ENCODE data around the gene ATP5PD.
A peak's percentile ranks its signal among the peaks of the same experiment; 100 is the strongest.
"Not testable (repeated sequence)": the region's sequence is repeated elsewhere in the genome, so short reads cannot be mapped to it uniquely, and the experiment has no call there.

The ATP5PD gene

GRCh38 chr17:75048249-75048878 is 1.6 kb upstream of the ATP5PD start:
- DNase-seq: no peak

GRCh38 chr17:75047398-75048098 is 779 bp upstream of the ATP5PD start:
- DNase-seq: peak; percentile 75

GRCh38 chr17:75045946-75046406 is 793 bp downstream of the ATP5PD start:
- DNase-seq: not testable (repeated sequence)

DNA sequence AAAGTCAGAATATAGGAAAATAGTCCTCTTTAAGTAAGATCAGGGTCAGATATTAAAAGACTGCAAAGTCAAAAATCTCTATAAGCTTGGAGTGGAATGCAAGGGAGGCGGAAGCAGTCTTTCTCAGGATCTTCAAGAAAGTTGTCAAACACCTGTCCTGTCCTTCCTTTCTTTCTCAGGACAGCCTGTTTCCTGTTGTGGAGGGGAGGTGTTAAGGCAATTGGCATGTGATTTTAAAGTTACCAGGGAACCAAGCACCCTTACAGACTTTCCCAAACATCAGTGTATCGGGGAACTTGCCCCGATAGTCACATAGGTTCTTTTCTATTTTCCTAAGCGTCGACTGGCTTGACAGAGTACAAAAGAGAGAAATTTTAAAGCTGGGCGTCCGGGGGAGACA is 2.1 kb downstream of the ATP5PD start:
- DNase-seq: no peak

DNA sequence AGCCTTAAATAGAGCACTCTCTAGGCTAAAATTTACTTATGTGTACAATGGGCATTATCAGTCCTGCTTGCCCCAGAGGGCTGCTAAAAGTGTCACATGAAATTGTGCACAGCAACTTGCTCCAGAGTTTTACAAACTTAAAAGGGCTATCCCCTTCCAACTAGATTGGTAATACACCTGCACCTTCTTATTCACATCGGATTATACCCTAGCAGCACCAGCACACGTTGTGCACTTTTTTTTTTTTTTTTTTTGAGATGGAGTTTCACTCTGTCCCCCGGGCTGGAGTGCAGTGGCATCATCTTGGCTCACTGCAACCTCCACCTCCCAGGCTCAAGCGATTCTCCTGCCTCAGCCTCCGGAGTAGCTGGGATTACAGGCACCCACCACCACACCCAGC is 3.0 kb downstream of the ATP5PD start:
- not testable (repeated sequence) for DNase-seq

DNA sequence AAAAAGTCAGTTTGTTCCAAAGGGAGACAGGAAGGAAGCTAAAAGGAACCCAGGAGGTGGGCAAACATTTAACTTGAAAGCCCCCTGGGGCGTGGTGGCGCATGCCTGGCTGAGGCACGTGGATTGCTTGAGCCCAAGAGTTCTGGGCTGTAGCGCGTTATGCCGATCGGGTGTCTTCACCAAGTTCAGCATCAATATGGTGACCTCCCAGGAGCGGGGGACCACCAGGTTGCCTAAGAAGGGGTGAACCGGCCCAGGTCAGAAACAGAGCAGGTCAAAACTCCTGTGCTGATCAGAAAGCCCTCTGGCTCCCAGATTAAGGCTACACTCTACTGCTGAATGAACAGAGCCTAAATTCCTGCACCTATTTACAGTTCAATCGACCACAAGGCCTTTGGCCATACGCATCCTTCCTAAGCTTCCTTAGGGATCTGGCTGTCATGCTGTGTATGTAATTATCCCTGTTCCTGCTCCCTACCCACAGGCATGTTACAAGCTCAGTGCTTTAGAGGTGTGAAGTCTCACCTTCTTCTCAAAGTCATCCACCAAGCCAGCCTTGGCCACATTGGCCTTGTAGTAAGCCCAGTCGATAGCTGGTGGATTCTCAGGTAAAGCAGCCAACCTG is 5.0 kb downstream of the ATP5PD start:
- no peak for DNase-seq

- no peak for DNase-seq
These were observed 7.5 kb downstream of the ATP5PD start for GRCh38 chr17:75039238-75039637.

- peak; percentile 91 for DNase-seq
These were observed 10.0 kb downstream of the ATP5PD start for GRCh38 chr17:75036643-75037268.

DNA sequence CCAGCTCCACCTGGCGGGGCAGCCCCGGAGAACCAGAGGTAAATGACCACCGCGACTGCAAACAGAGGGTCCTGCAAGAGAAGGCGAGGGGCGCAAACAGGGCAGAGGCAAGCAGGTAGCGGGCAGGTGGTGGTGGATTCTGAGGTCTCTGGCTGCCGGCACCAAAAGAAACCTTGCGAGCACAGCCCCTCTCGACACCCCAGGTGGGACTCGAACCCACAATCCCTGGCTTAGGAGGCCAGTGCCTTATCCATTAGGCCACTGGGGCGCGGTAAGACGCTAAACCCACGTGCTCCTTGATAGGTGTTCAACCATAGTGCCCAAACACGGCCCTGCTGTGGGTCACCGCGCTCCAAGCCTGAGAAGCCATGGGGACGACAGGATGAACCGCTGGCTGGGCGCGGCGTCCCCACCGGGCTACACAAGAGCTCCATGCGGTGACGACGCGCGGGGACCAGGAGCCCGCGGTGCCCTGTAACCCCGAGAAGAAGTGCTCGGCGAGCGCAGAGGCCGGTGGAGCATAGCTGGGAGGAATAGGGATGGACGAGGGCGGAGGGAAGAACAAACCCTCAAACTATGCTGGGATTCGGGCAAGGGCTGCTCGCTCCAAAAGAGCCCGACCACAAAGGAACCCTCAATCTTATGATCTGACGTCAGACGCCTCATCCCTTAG is 12.4 kb downstream of the ATP5PD start:
- peak; percentile 94 for DNase-seq

- DNase-seq: peak; percentile 93
These were observed 13.2 kb downstream of the ATP5PD start for GRCh38 chr17:75033346-75034235.

DNA sequence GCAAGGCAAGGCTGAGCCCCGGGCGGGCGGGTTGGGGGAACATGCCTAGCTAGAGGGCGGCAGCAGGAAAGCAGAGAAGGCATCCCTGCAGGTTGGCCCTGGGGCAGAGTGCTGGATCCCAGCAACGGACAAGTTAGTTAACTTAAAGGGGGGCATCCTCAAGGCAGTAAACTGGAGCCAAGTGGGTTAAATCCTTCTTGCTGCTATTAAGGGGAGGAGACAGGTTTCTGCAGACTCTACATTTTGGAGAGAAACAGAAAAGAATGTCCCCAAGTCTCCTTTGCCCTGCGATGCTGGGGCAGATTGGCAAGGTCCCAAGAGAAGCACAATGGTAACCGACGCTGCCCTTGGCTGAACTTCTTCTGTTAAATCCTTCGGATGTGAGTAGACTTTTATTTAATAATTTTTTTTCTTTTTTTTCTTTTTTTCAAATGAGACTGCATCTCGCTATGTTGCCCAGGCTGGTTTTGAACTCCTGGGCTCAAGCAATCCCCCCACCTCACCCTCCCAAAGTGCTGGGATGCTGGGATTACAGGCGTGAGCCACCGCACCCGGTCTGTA is 14.0 kb downstream of the ATP5PD start:
- DNase-seq: no peak

- peak; percentile 83 for DNase-seq
These were observed 14.6 kb downstream of the ATP5PD start for GRCh38 chr17:75031972-75032719.

- no peak for DNase-seq
These were observed 16.6 kb downstream of the ATP5PD start for GRCh38 chr17:75030161-75030560.

DNA sequence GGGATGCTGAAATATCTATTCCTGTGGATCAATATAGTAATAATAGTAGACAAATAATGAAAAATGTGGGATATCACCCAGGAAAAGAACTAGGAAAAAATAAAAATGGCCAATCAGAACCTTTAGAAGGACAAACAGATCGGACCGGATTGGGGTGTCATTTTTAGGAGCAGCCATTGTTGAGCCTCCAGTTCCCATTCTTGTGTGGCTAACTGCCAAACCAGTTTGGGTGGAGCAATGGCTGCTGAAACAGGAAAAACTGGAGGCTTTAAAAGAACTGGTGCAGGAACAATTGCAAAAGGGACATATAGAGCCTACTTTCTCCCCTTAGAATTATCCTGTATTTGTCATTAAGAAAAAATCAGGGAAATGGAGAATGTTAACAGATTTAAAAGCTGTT is 20.1 kb downstream of the ATP5PD start:
- not testable (repeated sequence) for DNase-seq

DNA sequence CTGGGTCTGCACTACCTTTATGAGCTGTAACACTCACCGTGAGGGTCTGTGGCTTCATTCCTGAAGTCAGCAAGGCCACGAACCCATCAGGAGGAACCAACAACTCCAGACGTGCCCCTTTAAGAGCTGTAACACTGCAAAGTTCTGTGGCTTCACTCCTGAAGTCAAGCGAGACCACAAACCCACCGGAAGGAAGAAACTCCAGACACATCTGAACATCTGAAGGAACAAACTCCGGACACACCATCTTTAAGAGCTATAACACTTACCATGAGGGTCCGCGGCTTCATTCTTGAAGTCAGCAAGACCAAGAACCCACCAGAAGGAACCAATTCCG is 21.4 kb downstream of the ATP5PD start:
- DNase-seq: not testable (repeated sequence)

GRCh38 chr17:75024686-75025397 is 21.9 kb downstream of the ATP5PD start:
- DNase-seq: peak; percentile 68

GRCh38 chr17:75020331-75021110 is 26.2 kb downstream of the ATP5PD start:
- no peak for DNase-seq

- DNase-seq: no peak
These were observed 27.1 kb downstream of the ATP5PD start for GRCh38 chr17:75019710-75020109.

DNA sequence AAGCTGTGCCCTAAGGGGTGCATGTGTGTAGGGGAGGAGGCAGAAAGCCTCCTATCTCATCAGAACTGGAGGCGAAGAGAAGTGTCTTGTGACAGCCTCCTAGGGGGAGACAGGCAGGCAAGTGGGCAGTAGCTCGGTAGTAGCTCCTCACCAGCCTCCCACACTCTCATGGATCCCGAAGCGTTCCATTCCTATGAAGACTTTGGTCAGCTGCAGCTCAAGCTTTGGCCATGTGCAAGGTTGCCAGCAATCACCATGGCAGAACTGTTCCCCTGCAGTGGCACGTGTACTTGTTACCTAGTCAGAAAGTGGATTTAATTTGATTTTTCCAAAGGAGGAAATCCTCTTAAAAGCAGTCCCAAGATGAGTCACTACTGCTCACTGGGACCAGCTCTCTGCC is 27.6 kb downstream of the ATP5PD start:
- DNase-seq: no peak

Measured in activated effector memory CD4-positive, alpha-beta T cell treated with anti-CD3 and anti-CD28 coated beads, Interleukin-2, amount 50 U/mL, for 16 hours (primary cell).